ENCODE measurements around the gene GPC5.

Gene GPC5

DNA sequence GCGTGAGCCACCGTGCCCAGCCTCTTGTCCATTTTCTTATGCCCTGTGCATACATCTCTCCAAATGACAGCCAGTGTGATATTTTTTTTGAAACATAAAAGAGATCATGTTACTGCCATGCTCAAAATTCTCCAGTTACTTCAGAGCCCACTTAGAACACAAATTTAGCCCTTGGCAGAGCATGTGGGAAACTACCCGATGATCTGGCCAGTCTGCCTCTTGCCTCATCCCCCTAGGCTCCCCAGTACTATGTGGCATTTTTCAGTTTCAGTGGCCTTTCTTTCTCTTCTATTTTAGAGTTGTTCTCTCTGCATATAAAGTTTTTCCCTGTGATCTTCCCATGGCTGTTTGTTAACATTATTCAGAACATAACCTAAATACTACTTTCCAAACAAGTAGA, 323.0 kb downstream of the GPC5 start:
- DNase-seq (ENCODE audit: low read depth), result no peak

DNA sequence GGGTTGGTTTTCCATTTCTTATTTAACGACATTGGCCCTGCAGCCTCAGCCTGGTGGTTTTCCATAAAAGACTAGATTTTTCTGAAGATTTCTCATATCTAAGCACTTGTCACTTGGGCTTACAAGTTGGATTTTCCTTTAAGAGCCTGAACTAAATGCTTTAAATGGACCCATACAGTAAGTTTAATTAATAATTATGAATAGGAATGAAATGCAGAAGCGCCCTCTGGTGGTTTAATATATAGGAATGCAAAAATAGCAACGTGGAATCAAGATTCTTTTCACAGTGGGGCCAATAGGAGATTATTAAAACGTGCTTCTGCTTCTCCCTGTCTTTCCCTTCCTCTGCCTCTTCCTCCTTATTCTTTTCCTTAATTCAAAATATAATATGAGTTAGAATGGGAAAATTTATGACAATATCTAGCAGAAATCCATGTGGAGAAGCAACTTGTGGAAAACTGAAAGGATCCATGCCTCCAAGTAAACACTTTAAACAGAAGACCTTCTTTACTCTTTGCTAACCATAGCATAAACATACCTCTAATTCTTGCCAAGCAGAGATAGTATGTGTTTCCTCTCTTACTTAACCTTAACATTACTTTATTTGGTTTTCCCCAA, 324.0 kb downstream of the GPC5 start:
- no peak for DNase-seq (ENCODE audit: low read depth)

DNA sequence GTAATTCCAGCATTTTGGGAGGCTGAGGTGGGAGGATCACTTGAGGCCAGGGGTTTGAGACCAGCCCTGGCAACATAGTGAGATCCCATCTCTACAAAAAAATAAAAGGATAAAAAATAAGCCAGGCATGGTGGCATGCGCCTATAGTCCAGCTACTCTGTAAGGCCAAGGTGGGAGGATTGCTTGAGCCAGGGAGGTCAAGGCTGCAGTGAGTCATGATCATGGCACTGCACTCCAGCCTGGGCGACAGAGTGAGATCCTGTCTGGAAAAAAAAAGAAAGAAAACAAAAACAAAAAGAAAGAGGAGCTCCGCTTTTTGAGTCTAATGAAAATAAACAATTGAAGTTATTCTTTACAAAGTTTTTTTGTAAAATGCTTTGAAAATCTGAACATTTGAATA, 326.2 kb downstream of the GPC5 start:
- no peak for DNase-seq (ENCODE audit: low read depth)

DNA sequence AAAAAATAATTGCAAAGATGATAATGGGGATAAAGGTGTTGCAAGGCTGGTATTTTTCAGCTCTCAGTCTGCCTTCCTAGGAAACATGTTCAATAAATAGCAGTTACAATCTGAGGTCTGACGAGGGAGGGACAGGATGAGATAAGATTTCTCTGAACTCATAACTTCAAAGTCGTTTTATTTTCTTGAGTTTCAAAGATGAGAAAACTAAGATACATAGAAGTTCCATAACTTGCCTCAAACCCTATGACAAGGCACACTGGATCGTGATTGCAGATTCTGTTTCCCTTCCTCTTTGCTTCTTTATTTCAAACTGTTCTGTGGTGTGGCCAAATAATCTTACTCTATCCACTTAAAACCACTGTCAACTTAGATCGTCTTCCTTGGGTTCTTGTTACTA, 327.2 kb downstream of the GPC5 start:
- DNase-seq (ENCODE audit: low read depth), result no peak

DNA sequence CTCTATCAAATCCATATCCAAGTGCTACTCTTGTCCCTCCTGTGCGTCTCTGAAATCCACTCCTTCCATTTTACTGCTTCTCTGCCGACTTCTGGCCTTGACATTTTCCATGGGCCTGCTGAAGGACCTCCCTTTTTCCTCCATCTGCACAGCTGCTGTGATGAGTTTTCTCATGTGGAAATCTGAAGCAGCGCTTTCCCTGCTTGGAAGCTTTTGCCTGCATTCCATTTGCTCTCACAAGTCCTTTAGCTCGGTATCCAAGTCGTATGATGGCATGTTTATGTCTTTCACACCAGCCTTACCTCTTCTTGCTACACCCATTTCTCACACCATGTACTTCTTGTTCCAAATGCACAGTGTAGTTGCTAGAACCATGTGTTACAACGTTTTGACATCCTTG, 328.2 kb downstream of the GPC5 start:
- DNase-seq (ENCODE audit: low read depth), result no peak

DNA sequence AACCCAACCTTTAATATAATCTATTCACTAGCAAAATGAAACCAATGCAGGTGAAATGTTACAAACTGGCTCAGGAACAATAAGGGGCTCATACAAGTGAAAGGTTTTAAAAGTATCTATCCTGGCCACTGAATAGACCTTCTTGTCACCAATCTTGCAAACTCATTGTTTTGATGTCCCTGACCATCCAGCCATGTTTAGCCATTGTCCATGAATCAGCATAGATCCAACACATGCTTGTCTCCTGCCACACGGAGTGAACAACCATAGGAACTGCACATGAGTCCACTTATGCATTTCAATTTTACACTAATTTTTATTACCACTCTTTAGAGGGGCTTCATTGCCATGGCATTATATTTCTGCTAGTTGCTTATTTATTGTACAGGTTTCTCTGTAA, 331.4 kb downstream of the GPC5 start:
- no peak for DNase-seq (ENCODE audit: low read depth)

DNA sequence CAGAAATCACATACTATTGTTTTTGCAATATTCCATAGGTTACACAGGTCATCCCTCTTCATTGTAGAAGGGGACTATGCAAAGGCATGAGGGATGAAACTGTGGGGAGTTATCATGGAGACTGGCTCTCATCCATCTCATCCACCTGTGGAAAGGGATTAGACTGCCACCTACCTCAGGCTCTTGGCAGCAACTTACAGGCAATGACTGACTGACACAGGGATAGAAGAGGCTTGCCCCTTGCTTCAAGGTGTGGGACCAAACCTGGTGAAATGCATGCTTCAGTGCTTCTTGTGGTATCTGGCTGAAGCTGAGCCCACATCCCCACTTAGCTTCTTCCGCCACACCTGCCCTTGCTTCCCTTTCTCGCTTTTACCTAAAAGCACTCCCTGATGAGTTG, 341.3 kb downstream of the GPC5 start:
- no peak for DNase-seq (ENCODE audit: low read depth)

DNA sequence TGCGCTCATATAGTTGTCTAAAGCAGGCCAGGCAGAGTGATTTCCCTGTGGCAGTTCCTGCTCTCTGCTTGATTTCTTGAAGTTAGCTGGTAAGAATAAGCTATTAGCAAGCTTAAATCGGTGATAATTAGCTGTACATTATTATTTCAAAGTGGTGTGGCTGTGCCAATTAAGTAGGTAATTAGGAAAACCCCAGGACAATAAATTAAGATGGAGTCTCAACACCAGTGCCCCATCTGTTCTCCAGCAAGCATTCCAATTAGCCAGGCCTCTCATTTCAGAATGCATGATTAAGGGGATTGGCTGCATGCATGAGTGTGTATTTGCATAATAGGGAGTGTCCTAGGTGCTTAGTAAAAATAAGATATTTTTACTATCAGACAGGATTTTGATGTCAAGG, 342.3 kb downstream of the GPC5 start:
- DNase-seq (ENCODE audit: low read depth), result no peak

DNA sequence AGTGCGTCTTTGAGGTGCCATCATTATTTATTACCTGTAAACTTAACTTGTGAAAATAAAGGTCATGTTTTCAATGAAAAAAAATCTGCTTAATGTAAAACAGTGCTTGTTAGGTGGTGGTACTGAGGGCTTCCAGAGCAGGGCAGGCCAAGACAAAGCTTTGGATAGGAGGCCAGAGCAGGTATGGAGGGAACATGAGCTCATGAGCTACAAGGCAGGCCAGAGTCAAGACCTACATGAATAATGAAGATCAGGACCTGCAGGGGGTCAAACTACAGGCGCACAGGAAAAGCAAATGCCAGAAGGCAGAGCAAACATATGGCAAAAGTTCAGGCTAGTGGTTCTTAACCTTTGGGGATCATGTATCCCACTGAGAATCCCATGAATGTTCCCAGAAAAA, 343.5 kb downstream of the GPC5 start:
- no peak for DNase-seq (ENCODE audit: low read depth)

DNA sequence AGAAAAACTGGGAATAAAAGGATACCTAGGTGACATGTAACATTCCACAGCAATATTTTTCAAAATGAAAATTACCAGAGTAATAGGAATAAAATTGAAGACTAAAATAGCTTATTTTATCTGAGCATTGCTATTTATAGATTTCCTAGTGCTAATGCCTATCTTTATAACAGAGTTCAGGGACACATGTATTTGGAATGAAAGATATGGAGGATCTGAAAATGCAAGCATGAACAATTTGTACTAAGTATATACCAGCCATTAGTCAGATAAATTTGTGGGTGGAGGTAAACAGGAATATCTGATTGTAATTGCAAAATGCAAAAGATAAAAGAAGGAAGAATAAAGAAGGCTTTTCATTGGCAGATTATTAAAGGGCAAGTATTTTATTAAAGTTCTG, 345.9 kb downstream of the GPC5 start:
- no peak for DNase-seq (ENCODE audit: low read depth)

DNA sequence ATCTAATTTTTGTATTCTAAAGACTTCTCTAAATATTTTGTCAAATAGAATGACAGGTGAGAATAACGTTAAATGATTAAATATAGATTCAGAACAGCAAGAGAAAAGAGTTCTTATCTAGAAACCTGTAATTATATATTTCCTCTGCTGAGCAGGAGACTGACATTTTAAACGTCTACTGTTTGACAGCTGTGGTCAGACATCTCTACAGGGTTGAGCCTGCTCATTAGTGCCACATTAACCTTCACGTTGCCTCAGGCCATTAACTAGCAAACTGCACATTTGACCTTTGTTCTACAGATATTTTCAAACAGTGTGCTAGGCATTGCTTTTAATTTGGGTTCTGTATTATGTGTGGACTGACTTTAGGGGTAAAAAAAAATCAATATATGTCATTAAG, 347.5 kb downstream of the GPC5 start:
- no peak for DNase-seq (ENCODE audit: low read depth)

DNA sequence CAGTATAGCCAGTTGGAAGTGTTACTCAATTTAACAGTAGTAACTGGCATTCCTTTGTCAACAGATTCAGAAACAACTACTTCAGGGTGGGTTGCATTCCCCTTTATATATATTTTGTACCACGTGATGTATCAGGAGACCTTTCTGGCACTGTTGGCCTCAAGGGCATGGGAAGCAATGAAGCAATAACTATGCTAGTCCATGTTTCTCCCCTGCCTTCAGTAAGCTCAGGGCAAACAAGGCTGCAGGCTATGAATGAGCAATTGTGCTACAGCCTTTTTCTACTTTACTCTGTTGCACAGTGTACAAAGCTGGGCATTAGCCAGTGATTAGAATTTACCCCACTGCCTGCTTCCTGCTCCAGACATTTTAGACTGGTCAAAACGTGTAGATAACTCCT, 348.8 kb downstream of the GPC5 start:
- no peak for DNase-seq (ENCODE audit: low read depth)

DNA sequence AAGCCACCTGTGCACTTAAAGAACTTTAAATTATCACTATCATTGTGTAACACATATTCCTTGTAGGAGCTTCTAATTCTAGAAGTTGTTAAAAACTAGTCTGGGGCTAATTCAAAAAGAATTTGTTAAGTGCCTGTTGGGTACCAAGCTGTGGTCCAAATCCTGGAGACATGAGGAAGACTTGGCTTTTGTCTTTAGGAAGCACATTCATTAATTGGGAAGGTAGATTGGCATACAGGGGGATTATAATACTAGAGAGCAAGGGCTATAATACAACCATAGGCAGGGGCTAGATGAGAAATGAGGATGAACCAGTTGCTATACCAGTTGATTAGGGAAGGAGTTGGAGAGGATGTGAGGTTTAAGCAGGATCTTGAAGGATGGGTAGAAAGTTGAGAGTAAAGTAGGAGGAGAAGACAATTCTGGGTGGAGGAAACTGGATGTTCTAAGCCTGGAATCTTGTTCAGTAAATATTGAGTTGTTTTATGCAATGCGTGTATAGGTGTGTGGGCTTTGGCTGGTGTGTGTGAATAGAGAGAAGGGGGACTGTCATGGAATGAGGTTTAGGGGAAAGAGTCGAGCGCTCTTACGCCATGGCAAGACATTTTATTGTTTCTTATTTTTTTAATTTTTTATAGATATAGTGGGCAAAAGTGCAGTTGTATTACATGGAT, 350.1 kb downstream of the GPC5 start:
- no peak for DNase-seq (ENCODE audit: low read depth)

DNA sequence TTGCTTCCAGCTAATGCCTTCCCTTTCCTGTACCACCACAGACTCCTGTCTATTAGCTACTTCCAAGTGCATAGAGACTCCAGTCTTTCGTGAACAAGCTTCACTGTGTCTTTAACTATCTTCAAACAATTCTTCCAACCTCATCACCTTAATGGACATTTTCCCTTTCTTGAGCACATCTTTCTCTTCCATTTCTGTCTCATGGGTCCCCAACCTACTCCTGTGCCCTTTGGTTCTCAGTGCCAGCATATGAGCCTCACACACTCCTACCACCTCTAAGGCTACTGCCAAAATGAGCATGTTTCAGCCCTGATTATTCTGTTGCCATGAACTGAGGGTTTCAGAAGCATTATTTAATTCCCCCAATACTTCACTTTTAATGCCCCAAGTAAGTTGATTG, 360.3 kb downstream of the GPC5 start:
- DNase-seq (ENCODE audit: low read depth), result no peak

DNA sequence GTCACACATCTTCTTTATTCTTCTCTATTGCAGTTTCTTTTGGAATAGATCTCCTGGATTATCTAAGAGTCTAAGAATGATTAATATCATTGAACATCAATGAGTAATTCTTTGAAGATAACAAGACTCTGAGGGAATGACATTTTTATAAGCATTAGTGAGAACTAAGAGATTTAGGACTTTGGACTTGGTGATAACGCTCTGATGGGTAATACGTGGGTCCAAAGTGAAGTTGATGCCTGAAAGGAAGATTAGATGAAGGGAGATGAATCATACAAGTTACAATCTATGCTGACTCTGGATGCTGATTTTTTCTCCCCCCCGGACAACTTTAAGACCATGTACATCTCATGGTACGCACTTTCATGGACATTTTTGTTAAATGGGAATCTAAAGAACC, 364.5 kb downstream of the GPC5 start:
- no peak for DNase-seq (ENCODE audit: low read depth)

DNA sequence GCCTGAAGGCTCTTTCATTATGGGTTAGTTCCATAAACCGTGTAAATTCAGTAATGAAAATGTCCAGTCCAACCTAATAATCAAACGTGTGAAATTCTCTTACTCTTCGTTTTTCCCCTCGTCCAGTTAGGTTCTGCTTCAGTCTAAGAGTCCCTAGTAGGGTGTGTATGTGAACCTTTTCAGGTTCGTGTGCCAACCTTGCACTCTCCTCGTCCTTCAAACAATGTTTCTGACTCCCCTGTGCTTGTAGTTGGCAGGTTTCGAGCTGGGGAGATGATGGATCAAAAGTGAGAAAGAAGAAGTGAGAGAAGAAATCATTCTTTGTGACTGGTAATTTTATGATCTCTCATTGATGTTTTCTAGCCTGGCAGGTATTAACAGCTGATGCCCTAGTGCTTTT, 366.1 kb downstream of the GPC5 start:
- no peak for DNase-seq (ENCODE audit: low read depth)

DNA sequence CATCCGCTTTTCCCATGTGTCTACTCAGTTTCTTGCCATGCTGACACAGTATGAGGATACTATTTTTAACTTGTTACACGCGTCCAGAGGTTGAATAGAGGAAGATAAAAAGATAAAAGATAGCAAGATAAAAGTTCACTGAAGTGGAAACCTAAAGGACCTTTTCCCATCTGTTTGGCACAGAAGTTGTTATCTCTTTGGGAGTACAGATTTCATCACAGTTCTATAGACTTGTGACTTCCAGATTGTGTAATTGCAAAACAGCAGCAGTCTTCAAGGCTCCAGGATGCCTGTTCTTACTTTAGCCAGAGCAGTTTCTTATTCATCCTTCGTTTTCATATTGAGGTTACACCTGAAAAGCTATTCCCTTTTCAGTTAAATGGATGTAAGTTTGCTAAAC, 369.2 kb downstream of the GPC5 start:
- DNase-seq (ENCODE audit: low read depth), result no peak

DNA sequence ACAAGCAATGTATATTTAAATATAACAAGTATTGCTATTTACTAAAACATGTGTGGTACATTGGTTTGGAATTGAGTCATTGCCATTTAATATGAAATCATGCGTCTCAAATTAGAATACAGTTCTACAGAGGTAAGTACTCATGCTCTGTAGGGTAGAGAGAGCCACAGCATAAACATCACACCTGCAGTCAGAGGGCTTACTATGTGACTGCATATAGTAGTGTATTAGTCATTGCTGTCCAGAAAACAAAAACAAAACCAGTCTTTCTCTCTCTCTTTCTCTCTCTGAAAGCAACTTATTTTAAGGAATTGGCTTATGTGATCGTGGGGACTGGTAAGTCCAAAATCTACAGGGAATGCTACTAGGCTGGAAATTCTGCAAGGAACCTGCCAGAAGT, 370.3 kb downstream of the GPC5 start:
- DNase-seq (ENCODE audit: low read depth), result no peak

DNA sequence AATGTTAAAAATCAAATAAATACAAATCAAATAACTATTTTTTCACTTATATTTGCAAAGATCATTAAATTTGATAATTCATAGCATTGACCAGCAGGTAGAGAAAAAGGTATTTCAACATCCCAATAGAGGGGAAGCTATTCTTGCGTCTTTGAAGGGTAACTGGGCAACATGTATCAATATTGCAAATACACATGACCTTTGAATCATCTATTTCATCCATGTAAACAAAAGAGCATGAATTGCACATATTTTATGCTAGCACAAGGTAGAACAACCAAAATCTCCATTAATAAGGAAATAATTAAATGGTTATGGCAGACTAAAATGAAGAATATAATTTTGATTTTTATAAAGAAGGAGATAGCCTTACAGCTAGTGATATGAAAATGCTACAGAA, 372.8 kb downstream of the GPC5 start:
- DNase-seq (ENCODE audit: low read depth), result no peak

DNA sequence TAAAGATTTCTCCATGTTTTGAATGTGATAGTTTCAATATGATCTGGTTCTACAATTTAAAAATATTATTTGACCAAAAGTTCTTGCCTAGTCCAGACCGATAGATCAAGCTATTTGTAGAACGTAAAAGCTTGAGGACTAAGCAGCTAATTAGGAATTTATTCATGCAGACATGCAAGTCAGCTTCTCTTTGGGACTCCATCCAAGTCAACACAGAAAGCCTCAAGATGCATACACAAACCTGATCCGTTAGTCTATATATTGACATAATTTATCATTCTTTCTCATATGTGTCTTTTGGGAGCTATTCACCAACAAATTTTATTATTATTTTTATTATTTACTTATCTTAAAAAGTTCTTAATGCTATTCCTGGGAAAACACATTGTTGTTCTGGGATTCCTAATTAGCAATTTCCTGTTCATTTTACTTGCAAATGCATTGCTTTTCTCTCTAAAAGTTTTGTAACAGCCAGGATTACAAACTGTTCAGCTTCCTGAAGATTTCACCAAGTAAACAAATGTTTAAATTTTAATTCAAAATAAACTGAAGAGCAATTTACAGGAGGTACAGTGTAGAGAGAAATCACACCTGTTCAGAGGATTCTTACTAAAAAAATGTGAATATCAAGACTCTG, 375.3 kb downstream of the GPC5 start:
- no peak for DNase-seq (ENCODE audit: low read depth)

DNA sequence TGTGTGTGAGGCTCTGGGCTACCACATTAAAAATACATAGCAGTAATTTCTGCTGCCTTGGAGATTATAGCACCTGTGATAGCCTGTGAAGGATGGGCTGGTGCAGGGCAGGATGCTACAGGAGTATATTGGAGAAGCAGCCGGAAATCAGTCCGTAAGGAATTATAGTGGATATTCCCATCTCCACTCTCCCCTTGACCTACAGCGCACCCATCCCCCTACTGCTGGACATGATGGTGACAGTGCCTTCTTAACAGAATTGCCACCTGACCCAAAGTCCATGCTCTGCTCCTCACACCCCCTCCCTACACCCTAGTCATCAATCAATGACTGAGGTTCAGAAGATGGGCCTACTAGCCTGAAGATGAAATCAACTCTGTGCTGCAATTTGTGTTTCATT, 376.0 kb downstream of the GPC5 start:
- DNase-seq (ENCODE audit: low read depth), result no peak

DNA sequence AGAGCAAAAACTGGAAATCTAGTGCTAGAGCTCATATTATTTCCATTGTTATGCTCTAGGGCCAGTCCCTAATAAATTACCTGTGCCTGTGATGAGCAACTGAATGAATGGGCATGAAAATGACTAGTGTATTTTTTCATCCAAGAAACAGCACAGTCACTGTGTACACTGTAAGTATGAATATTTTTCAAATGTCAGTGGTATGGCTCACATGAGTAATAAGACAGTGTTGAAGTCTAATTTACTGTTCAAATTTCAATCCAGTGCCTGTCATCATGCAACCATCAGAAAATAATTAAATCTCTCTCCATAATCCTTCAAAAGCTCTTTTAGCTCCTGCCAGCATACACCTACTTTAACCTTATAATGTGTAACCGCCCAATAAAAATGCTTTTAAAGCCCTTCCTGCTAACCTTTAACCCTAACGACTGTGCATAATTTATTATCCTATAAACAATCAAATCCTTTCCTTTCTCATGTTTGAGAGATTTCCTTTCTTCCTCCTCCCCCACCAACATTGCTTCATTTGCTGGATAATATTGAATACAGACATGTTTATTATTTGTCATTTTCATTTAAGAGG, 378.3 kb downstream of the GPC5 start:
- no peak for DNase-seq (ENCODE audit: low read depth)

DNA sequence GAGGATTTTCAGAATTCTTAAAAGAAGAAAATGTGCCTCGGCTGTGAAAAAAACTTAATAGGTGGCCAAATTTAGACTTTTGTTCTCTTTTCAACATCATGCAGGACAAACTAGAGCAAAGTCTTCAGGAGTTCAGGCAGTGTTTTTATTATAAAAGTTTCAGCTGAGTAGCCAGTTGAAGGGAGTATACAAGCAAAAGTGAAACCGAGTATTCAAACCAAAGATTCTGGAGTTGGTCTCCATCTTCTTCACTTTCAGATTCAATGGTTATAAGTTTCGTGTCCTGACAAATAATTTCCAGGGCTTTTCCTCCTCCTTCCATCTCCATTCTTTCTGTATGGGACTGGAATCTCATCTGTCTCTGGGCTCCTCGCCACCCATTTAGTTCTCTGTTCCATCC, 379.7 kb downstream of the GPC5 start:
- no peak for DNase-seq (ENCODE audit: low read depth)

Data from stimulated activated CD8-positive, alpha-beta memory T cell treated with anti-CD3 and anti-CD28 coated beads, Interleukin-7, amount 100 ng/mL, for 24 hours (primary cell).